ENCODE measurements around the gene TNFSF11.
A peak's percentile ranks its signal among the peaks of the same experiment; 100 is the strongest.
"Not testable (repeated sequence)": the region's sequence is repeated elsewhere in the genome, so short reads cannot be mapped to it uniquely, and the experiment has no call there.

TNFSF11 gene

GRCh38 chr13:42547612-42548011 lies 26.3 kb upstream of the TNFSF11 start:
- DNase-seq (ENCODE audit: low read depth): peak; percentile 20
- TF ChIP-seq CTCF (IDR thresholded peaks at IDR 0.05; ENCODE audit: insufficient read depth, low read depth, low read length, missing control alignments): no peak
- no peak overlapping the region for H3K4me3 ChIP-seq (ENCODE audit: low read depth, low read length)

- no peak for TF ChIP-seq CTCF (IDR thresholded peaks at IDR 0.05; ENCODE audit: insufficient read depth, low read depth, low read length, missing control alignments)
- DNase-seq (ENCODE audit: low read depth): peak; percentile 96
- peak overlapping the region; percentile 25 for H3K4me3 ChIP-seq (ENCODE audit: low read depth, low read length)
These were observed 25.0 kb upstream of the TNFSF11 start for GRCh38 chr13:42548731-42549551.

- H3K4me3 ChIP-seq (ENCODE audit: low read depth, low read length): peak overlapping the region; percentile 25
- TF ChIP-seq CTCF (IDR thresholded peaks at IDR 0.05; ENCODE audit: insufficient read depth, low read depth, low read length, missing control alignments): no peak
- DNase-seq (ENCODE audit: low read depth): no peak
These were observed 24.4 kb upstream of the TNFSF11 start for GRCh38 chr13:42549552-42549936.

- DNase-seq (ENCODE audit: low read depth): no peak
- no peak for TF ChIP-seq CTCF (IDR thresholded peaks at IDR 0.05; ENCODE audit: insufficient read depth, low read depth, low read length, missing control alignments)
- H3K4me3 ChIP-seq (ENCODE audit: low read depth, low read length): no peak overlapping the region
These were observed 22.3 kb upstream of the TNFSF11 start for GRCh38 chr13:42551611-42552010.

GRCh38 chr13:42553098-42554046 lies 20.6 kb upstream of the TNFSF11 start:
- H3K4me3 ChIP-seq (ENCODE audit: low read depth, low read length): no peak overlapping the region
- TF ChIP-seq CTCF (IDR thresholded peaks at IDR 0.05; ENCODE audit: insufficient read depth, low read depth, low read length, missing control alignments): no peak
- DNase-seq (ENCODE audit: low read depth): no peak

GRCh38 chr13:42559057-42559456 lies 14.9 kb upstream of the TNFSF11 start:
- no peak for TF ChIP-seq CTCF (IDR thresholded peaks at IDR 0.05; ENCODE audit: insufficient read depth, low read depth, low read length, missing control alignments)
- DNase-seq (ENCODE audit: low read depth): no peak
- H3K4me3 ChIP-seq (ENCODE audit: low read depth, low read length): no peak overlapping the region

GRCh38 chr13:42559573-42560218 lies 14.3 kb upstream of the TNFSF11 start:
- not testable (repeated sequence) for H3K4me3 ChIP-seq (ENCODE audit: low read depth, low read length); DNase-seq (ENCODE audit: low read depth)

GRCh38 chr13:42560320-42560719 lies 13.6 kb upstream of the TNFSF11 start:
- not testable (repeated sequence) for DNase-seq (ENCODE audit: low read depth); H3K4me3 ChIP-seq (ENCODE audit: low read depth, low read length)
